ENCODE measurements around the gene MVK. TPM values are rescaled to one million over a fixed set of nuclear protein-coding genes. Genes with fewer than 3 reads are reported as not detected.

The MVK gene
- total RNA-seq, result 10 to 100 TPM; 20.4 to 42.0 (median 31.6) TPM

DNA sequence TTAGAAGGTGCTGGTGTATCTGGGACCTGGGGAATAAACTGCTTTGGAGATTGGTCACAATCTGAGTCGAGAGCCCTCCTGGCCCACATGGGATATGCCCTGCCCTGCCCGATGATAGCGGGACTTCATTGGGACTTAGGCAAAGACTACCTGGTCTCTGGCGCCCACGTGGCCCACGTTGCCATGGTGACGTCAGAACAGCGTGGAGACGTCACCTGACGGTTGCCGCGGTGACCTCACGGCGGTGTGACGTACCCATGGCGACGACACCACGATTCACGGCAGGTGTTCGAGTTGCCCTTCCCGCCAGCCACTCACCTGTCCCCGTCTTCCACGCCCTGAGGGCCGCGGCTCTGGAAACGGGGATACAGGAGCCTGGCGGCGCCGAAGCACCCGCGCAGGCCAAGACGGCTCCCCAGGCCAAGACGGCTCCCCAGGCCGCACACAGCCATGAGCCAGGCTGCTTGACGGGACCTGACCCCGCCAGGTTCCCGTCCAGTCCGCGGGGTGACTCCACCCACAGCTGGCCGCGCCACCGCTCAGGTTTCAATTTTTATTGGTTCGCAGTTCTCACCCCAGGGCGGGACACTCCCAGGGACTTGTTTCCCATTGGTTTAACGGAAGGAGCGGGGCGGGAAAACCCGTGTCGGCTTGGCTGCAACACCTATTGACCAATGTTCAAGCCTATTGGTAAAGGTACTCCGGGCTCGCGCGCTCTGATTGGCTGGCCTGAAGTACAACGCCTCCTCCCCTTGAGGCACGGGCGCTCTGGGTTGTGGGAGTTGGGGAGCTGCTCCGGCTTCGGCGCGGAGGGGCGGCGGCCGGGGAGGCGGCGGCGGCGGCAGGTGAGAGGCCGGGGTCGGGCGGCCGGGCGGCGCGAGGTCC, at the start of gene MVK, which contains the start of gene MMAB:
Gene MVK (plus strand): TSS at position 766 of the 885 bp plus-strand sequence. CDS start 1,029 bp downstream, outside the sequence.
Gene MMAB (minus strand): TSS at position 476 of the 885 bp plus-strand sequence. CDS start 24 bp downstream, at position 452.
- Histone ChIP-seq H3K4me3 (replicated peaks in 1 of 3) (peak within 1 kb of the TSS; percentile 48 to 64 (median 62)), H3K4me1 (peaks cover 16 to 20% of the 10 kb centered on the region in 2 donors), H3K36me3 (peaks cover 22 to 31% of the 10 kb centered on the region in 2 donors), H3K9me3 (no peaks in the 10 kb centered on the region), H3K27me3 (no peaks in the 10 kb centered on the region), H3K27ac (peak within 1 kb of the TSS; percentile 47 to 77 (median 59))
- TF ChIP-seq POLR2A (IDR thresholded peaks at IDR 0.05), result peak; percentile 56 to 76
- TF ChIP-seq, protein P1, sequence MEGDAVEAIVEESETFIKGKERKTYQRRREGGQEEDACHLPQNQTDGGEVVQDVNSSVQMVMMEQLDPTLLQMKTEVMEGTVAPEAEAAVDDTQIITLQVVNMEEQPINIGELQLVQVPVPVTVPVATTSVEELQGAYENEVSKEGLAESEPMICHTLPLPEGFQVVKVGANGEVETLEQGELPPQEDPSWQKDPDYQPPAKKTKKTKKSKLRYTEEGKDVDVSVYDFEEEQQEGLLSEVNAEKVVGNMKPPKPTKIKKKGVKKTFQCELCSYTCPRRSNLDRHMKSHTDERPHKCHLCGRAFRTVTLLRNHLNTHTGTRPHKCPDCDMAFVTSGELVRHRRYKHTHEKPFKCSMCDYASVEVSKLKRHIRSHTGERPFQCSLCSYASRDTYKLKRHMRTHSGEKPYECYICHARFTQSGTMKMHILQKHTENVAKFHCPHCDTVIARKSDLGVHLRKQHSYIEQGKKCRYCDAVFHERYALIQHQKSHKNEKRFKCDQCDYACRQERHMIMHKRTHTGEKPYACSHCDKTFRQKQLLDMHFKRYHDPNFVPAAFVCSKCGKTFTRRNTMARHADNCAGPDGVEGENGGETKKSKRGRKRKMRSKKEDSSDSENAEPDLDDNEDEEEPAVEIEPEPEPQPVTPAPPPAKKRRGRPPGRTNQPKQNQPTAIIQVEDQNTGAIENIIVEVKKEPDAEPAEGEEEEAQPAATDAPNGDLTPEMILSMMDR (IDR thresholded peaks at IDR 0.05), result no peak
- 0 to 1% methylated on average over 16 to 42 of the region's 74 CpGs for WGBS, 2 donors
- intact Hi-C loops (cut with DNase I), result no loop called here
- peak; percentile 100 for DNase-seq

DNA sequence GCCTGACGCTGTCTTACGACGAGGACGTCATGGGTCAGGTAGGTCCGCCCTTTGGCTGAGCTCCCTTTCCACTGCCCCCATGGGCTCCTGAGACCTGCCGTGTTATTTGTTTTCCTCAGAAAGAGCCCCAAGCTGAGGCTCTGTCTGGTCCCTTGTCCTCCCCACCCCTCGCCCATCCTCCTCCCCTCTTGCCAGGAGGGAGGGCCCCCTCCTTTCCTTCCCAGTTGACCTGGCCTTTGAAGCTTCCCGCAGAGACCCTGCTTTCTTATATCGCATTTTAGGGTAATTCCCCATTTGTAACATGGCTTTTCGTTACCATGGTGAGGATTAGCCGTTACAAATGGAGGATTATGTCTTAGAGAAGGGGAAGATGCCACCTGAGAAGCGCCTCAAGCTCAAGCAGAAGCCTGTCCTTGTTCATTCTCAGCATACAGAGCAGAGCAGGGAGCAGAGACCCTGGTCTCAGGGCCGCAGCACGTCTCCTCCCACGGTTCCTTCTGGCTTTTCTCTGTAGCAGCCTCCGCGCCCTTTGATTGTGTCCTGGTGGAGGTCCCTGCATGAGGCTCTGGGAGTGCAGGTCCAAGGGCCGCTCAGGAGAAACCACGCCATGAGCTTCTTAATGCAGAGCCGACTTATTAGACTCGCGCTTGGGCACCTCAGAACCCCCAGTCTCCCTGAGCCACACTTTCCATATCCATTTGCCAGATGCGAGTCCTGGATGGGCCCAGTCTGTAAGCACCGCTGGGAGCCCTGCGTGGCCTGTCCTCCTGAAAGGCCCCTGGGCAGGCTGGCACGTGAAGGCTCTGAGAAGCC, 48.9 kb upstream of the MVK start:
- no peak for DNase-seq
- no peaks in the 10 kb centered on the region for H3K27me3 ChIP-seq
- intact Hi-C loops (cut with DNase I), result no loop called here
- no peaks in the 10 kb centered on the region for H3K4me1 ChIP-seq
- 91 to 92% methylated on average over 25 of the region's 26 CpGs for WGBS, 2 donors
- H3K9me3 ChIP-seq, result no peaks in the 10 kb centered on the region
- peaks cover 49 to 62% of the 10 kb centered on the region in 2 donors for H3K36me3 ChIP-seq
- no peak overlapping the region for H3K4me3 ChIP-seq (replicated peaks in 1 of 3)
- H3K27ac ChIP-seq, result no peak overlapping the region
- TF ChIP-seq, protein P1 (IDR thresholded peaks at IDR 0.05), result no peak
- TF ChIP-seq POLR2A (IDR thresholded peaks at IDR 0.05), result no peak

DNA sequence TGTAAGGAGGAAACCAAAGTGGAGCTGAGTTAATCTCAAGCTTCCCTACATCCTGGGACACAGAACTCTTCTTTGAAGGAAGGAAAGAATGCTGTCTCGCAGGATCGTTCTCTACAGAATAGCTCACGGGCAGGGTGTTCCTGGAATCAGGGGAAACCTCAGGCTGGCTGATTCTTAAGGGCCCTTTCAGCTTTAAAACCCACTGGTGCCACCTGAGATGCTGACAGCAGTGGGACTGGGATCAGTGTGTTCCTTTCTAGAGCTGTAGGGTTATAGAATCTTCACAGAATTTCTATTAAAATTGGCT, 48.4 kb upstream of the MVK start:
- DNase-seq, result no peak
- WGBS, 2 donors, result 85 to 92% methylated on average over 3 of the region's 3 CpGs
- intact Hi-C loops (cut with DNase I), result no loop called here

DNA sequence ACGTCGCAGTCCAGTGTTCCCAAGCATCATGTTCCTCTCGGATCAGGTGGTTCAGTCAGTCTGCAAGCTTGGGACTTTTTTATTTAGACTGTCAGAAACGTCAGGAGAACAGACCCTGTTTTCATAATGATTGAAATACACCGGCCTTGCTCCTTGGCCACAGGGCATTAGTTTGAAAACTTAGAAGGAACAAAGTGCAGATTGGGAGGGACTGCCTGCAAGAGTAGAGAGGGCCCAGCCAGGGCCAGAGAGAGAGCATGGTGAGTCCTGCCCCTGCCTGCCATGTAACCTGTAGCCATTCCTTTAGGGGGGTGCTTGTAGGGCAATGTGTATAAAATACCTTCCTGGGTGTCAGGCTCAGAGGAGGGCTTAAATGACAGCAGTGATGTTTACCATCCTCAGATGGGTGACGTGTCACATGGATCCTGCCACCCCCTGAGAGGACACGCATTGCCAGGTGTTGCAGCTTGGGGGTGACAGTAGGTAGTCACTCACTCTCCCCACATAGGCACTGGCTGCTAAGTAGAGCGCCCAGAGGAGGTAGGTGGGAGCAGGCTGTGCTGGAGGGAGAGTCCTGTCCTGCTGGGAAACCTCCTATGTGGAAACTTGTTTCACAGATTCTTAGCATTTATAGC, 46.0 kb upstream of the MVK start:
- no peak overlapping the region for H3K27ac ChIP-seq
- 85 to 88% methylated on average over 8 of the region's 8 CpGs for WGBS, 2 donors
- peaks cover 37 to 45% of the 10 kb centered on the region in 2 donors for H3K36me3 ChIP-seq
- intact Hi-C loops (cut with DNase I), result no loop called here
- DNase-seq, result no peak
- H3K27me3 ChIP-seq, result no peaks in the 10 kb centered on the region
- no peak overlapping the region for H3K4me3 ChIP-seq (replicated peaks in 1 of 3)
- peaks cover 0 to 8% of the 10 kb centered on the region in 2 donors for H3K4me1 ChIP-seq
- H3K9me3 ChIP-seq, result no peaks in the 10 kb centered on the region
- no peak for TF ChIP-seq POLR2A (IDR thresholded peaks at IDR 0.05)
- TF ChIP-seq, protein P1 (IDR thresholded peaks at IDR 0.05), result no peak

More for the DNA sequence above, 48.4 kb upstream of the MVK start:
- H3K4me1 ChIP-seq, result peaks cover 0 to 3% of the 10 kb centered on the region in 2 donors
- no peaks in the 10 kb centered on the region for H3K27me3 ChIP-seq
- no peak overlapping the region for H3K4me3 ChIP-seq (replicated peaks in 1 of 3)
- H3K36me3 ChIP-seq, result peaks cover 49 to 57% of the 10 kb centered on the region in 2 donors
- no peak for TF ChIP-seq POLR2A (IDR thresholded peaks at IDR 0.05)
- TF ChIP-seq, protein P1 (IDR thresholded peaks at IDR 0.05), result no peak
- no peaks in the 10 kb centered on the region for H3K9me3 ChIP-seq
- H3K27ac ChIP-seq, result no peak overlapping the region

Measured in thyroid gland (tissue), 4 donors.